Mesendoderm (in vitro differentiated cells): Measurements from ENCODE around the gene LRIG1.

ENCODE experiments used
- DNase-seq: peaks from one replicate; pipeline ENCODE4 v3.0.0; 2013
- H2AK5ac ChIP-seq: 2 replicates; pipeline ENCODE4 v1.6.1; 2013; ENCODE audit warnings: low read length, inconsistent platforms
- H2BK120ac ChIP-seq: 2 replicates; pipeline ENCODE4 v1.6.1; 2013; ENCODE audit warnings: low read depth, mild to moderate bottlenecking, low read length, moderate library complexity, mixed read lengths
- H2BK15ac ChIP-seq: replicated peaks from 2 replicates; pipeline ENCODE4 v1.6.1; 2013; ENCODE audit warnings: low read depth, mild to moderate bottlenecking, moderate library complexity
- H2BK5ac ChIP-seq: 2 replicates; pipeline ENCODE4 v1.6.1; 2013; ENCODE audit warnings: low read length, inconsistent platforms
- H3K18ac ChIP-seq: 2 replicates; pipeline ENCODE4 v1.6.1; 2013; ENCODE audit warnings: mild to moderate bottlenecking, low read length, mixed read lengths
- H3K23ac ChIP-seq: one replicate; pipeline ENCODE4 v1.6.1; 2013; ENCODE audit warnings: low read length
- H3K27ac ChIP-seq: 2 replicates; pipeline ENCODE4 v1.5.1; 2013; ENCODE audit warnings: low read depth, mild to moderate bottlenecking, inconsistent platforms, low read length, moderate library complexity
- H3K27me3 ChIP-seq: 2 replicates; pipeline ENCODE4 v1.6.1; 2013; ENCODE audit warnings: low read length, control low read depth, mild to moderate bottlenecking, inconsistent platforms; ENCODE audit not compliant: insufficient read depth, poor library complexity
- H3K36me3 ChIP-seq: 2 replicates; pipeline ENCODE4 v1.6.1; 2013; ENCODE audit warnings: low read length, inconsistent platforms; ENCODE audit not compliant: control insufficient read depth, insufficient read depth
- H3K4ac ChIP-seq: one replicate; pipeline ENCODE4 v1.6.1; 2013; ENCODE audit warnings: low read depth, mild to moderate bottlenecking, low read length, moderate library complexity
- H3K4me1 ChIP-seq: 2 replicates; pipeline ENCODE4 v1.6.1; 2013; ENCODE audit warnings: low read depth, low read length, inconsistent platforms; ENCODE audit not compliant: control insufficient read depth
- H3K4me2 ChIP-seq: 2 replicates; pipeline ENCODE4 v1.6.1; 2013; ENCODE audit warnings: low read length
- H3K4me3 ChIP-seq: 2 replicates; pipeline ENCODE4 v1.5.1; 2013; ENCODE audit warnings: mild to moderate bottlenecking, low read length
- H3K56ac ChIP-seq: one replicate; pipeline ENCODE4 v1.6.1; 2013; ENCODE audit warnings: low read length
- H3K79me1 ChIP-seq: 2 replicates; pipeline ENCODE4 v1.6.1; 2013; ENCODE audit warnings: low read length, inconsistent platforms
- H3K79me2 ChIP-seq: 2 replicates; pipeline ENCODE4 v1.6.1; 2013; ENCODE audit warnings: mild to moderate bottlenecking, low read length; ENCODE audit not compliant: control insufficient read depth, insufficient read depth
- H3K9ac ChIP-seq: 2 replicates; pipeline ENCODE4 v1.6.1; 2013; ENCODE audit warnings: low read length, inconsistent platforms
- H4K5ac ChIP-seq: one replicate; pipeline ENCODE4 v1.6.1; 2013; ENCODE audit warnings: low read length
- H4K8ac ChIP-seq: one replicate; pipeline ENCODE4 v1.6.1; 2013; ENCODE audit warnings: low read depth, mild to moderate bottlenecking, control low read depth, low read length, moderate library complexity
- WGBS: extraction: QIAGEN DNeasy Blood & Tissue Kit; methylation state at CpG from one replicate; pipeline ENCODE4 v1.1.7; 2013; ENCODE audit warnings: low lambda C conversion rate, missing lambda C conversion rate; ENCODE audit not compliant: insufficient coverage; ENCODE audit errors: extremely low coverage; 5-methylcytosine and 5-hydroxymethylcytosine counted together

LRIG1 gene

DNA sequence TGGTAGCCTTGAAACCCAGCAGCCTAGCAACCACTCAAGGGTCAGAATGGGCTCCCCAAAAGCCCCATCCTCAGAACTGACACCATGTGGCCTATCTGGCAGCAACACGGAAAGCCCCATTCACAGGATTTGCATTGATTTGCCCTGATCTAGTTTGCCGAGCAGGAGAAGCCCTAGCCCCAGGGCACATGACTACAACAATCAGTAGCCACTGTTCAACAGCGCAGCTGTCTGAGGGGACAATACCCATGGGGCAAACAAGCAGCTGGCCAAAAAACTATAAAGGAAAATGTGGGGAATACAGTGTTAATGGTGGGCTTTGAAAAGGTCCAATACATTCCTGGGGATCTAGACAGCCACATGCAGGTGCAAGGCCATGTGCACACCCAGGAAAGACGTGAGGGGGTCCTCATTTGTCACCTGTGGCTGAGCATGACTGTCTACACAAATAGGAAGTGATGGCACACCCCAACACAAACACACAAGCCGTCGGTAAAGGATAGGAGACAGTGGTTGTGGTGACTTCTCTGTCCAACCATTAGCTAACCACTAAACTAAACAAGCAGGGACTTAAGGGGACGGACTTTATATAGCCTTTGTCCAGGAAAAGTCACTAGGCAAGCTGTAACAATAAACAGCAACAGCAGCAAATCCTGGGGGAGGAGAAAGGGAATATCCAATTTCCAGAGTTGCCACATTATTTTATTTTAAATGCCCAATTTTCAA lies 113.7 kb downstream of the LRIG1 start:
- Histone ChIP-seq H3K56ac (no peak overlapping the region), H3K4me2 (no peak overlapping the region), H3K36me3 (peaks cover 10% of the 10 kb centered on the region)

DNA sequence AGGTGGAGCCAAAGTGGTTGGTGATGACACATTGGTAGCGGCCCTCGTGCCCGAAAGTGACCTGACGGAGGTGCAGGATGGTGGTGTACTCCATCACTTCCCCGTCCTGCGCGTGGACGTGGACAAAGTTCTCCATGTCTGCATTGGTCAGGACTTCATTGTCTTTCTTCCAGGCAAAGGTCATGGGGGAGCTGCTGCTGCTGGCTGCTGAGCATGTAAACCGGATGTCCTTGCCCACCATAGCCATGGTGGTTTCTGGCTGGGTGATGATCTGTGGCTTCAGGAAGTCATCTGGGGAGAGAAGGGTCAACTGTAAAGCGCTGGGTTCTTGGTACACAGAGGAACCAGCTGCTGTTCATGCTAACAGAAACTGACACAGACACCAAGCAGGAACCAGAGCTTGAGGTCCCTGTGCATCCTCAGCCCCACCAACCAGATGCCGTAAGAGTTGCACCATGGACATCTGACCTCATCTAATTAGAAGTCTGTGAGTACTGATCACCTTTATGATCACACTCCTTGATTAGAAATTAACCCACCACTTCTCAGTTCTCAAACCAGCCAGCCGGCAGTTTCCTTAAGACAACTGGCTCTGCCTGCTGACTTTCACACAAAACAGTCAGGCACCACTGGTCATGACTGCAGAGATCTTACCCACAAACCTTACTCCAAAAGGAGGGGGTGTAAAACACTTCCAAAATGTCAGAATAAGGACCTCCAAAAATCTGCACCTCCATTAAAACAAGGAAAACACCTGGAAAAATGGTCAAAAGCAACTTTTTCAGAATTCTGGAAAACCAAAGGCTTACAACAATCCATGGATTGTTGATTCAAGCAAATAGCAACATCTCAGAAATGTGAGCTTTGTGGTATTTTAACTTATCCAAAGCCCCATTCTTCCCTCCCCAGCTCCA lies 114.6 kb downstream of the LRIG1 start:
- H3K79me1 ChIP-seq, result no peaks in the 10 kb centered on the region
- H3K4me1 ChIP-seq, result no peaks in the 10 kb centered on the region
- no peaks in the 10 kb centered on the region for H3K27me3 ChIP-seq
- H4K5ac ChIP-seq, result no peak overlapping the region
- no peak overlapping the region for H4K8ac ChIP-seq
- no peak overlapping the region for H2BK15ac ChIP-seq
- H3K56ac ChIP-seq, result no peak overlapping the region
- H3K4me2 ChIP-seq, result no peak overlapping the region
- peaks cover 11% of the 10 kb centered on the region for H3K36me3 ChIP-seq
- no peak overlapping the region for H2BK5ac ChIP-seq
- H3K4me3 ChIP-seq, result no peak overlapping the region
- DNase-seq, result no peak
- no peaks in the 10 kb centered on the region for H3K79me2 ChIP-seq
- H3K4ac ChIP-seq, result no peak overlapping the region
- no CpG with 5 or more reads among the region's 12 CpGs for WGBS
- no peak overlapping the region for H2BK120ac ChIP-seq
- H3K18ac ChIP-seq, result no peak overlapping the region
- no peak overlapping the region for H3K9ac ChIP-seq
- H3K23ac ChIP-seq, result no peak overlapping the region
- no peak overlapping the region for H3K27ac ChIP-seq
- H2AK5ac ChIP-seq, result no peak overlapping the region

More for the DNA sequence above, 113.7 kb downstream of the LRIG1 start:
- H4K5ac ChIP-seq, result no peak overlapping the region
- no peak overlapping the region for H3K27ac ChIP-seq
- no peak overlapping the region for H2BK5ac ChIP-seq
- no peak overlapping the region for H2BK15ac ChIP-seq
- H3K79me2 ChIP-seq, result no peaks in the 10 kb centered on the region
- H4K8ac ChIP-seq, result no peak overlapping the region
- no peaks in the 10 kb centered on the region for H3K4me1 ChIP-seq
- no peaks in the 10 kb centered on the region for H3K79me1 ChIP-seq
- no peak overlapping the region for H3K23ac ChIP-seq
- no peak overlapping the region for H3K4me3 ChIP-seq
- no peak for DNase-seq
- H2BK120ac ChIP-seq, result no peak overlapping the region
- no peak overlapping the region for H3K4ac ChIP-seq
- no peak overlapping the region for H3K9ac ChIP-seq
- no peak overlapping the region for H3K18ac ChIP-seq
- H3K27me3 ChIP-seq, result no peaks in the 10 kb centered on the region
- no CpG with 5 or more reads among the region's 7 CpGs for WGBS
- H2AK5ac ChIP-seq, result no peak overlapping the region

DNA sequence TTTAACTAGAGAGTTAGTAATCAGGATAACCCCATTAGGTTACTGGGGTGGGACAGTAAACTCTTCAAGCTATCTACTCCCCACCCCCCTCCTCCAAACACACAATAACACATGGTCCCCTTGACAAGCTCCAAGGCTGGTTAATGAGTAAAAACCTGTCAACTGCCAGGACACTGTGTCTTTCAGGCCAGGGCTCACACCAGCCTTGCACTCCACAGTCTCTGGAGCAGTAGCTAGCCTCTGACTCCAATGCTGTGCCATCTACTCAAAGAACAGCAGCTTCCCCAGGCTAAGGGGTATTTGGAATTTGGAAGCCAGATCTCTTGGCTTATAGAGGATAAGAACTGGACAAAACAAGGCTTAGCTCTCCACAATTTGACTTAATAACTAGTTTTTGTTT lies 115.8 kb downstream of the LRIG1 start:
- Histone ChIP-seq H3K36me3 (peaks cover 16% of the 10 kb centered on the region), H3K79me2 (no peaks in the 10 kb centered on the region), H3K4me3 (no peak overlapping the region), H3K79me1 (no peaks in the 10 kb centered on the region), H3K56ac (no peak overlapping the region), H3K4ac (no peak overlapping the region), H2AK5ac (no peak overlapping the region), H3K4me1 (no peaks in the 10 kb centered on the region), H3K4me2 (no peak overlapping the region), H3K9ac (no peak overlapping the region), H4K8ac (no peak overlapping the region), H3K27ac (no peak overlapping the region), H3K18ac (no peak overlapping the region), H3K23ac (no peak overlapping the region), H3K27me3 (no peaks in the 10 kb centered on the region), H4K5ac (no peak overlapping the region), H2BK5ac (no peak overlapping the region), H2BK120ac (no peak overlapping the region), H2BK15ac (no peak overlapping the region)
- no peak for DNase-seq

DNA sequence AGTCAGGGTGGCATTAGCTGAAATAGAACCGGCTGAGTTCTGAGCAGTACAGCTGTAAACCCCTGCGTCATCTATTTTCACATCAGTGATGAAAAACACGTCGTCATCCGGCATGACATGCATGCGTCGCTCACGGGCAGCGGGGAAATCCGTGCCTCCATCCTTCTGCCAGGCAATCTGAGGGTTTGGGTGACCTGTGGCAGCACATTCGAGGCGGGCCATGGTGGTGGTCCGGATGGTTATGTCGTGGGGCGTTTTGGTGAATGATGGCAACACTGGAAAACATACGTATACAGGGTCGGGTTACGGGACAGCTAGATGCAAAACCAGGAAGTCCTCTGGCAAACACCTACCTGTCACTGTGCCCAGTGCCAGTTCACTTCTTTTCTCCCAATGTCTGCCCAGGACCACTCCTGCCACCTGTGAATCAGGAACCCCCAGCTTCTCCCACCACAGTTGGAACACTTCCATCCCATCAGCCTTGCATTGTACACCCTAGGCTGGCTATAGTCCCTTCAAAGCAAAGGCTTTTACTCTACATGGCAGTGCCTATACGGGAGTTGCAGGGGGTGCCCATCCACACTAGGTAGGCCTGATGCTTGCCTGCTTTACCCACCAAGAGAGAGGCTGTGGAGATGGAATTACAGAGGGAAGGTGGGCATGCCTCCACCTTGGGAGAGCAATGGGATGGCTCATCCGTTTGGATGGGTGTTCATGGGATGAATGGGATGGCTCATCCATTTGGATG lies 116.7 kb downstream of the LRIG1 start:
- H2BK15ac ChIP-seq, result no peak overlapping the region
- H3K36me3 ChIP-seq, result peaks cover 16% of the 10 kb centered on the region
- H3K9ac ChIP-seq, result no peak overlapping the region
- H2BK5ac ChIP-seq, result no peak overlapping the region
- H3K27me3 ChIP-seq, result no peaks in the 10 kb centered on the region
- no peaks in the 10 kb centered on the region for H3K79me2 ChIP-seq
- DNase-seq, result no peak
- no peak overlapping the region for H3K4me3 ChIP-seq
- H4K5ac ChIP-seq, result no peak overlapping the region
- no peak overlapping the region for H4K8ac ChIP-seq
- WGBS, result no CpG with 5 or more reads among the region's 20 CpGs
- no peak overlapping the region for H3K23ac ChIP-seq
- no peak overlapping the region for H3K56ac ChIP-seq
- no peak overlapping the region for H2BK120ac ChIP-seq
- no peak overlapping the region for H2AK5ac ChIP-seq
- no peaks in the 10 kb centered on the region for H3K4me1 ChIP-seq
- no peak overlapping the region for H3K18ac ChIP-seq
- no peak overlapping the region for H3K4ac ChIP-seq
- no peaks in the 10 kb centered on the region for H3K79me1 ChIP-seq
- no peak overlapping the region for H3K4me2 ChIP-seq
- no peak overlapping the region for H3K27ac ChIP-seq

DNA sequence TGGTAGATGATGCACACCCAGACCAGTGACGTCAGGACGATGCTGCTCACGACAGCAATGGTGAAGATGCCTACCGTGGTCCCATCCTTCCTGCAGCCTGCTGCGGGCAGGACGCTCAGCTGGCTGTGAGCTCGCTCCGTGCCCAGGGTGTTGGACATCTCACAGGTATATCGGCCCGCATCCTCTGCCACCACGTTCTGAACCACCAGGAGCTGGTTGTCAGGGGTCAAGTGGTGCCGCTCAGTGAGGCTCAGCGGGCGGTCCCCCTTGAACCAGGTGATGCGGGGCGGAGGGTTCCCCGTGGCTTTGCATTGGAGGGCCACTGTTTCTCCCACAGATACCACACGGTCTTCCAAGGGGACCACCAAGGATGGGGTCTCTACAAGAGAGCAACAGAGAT lies 117.8 kb downstream of the LRIG1 start:
- Histone ChIP-seq H3K4me2 (no peak overlapping the region), H3K4ac (no peak overlapping the region), H3K79me1 (no peaks in the 10 kb centered on the region), H3K27me3 (no peaks in the 10 kb centered on the region), H3K27ac (no peak overlapping the region), H2BK15ac (no peak overlapping the region), H4K8ac (no peak overlapping the region), H2BK5ac (no peak overlapping the region), H3K4me1 (no peaks in the 10 kb centered on the region), H3K4me3 (no peak overlapping the region), H3K56ac (no peak overlapping the region), H2BK120ac (no peak overlapping the region), H4K5ac (no peak overlapping the region), H3K79me2 (no peaks in the 10 kb centered on the region), H3K9ac (no peak overlapping the region), H3K23ac (no peak overlapping the region), H3K18ac (no peak overlapping the region), H2AK5ac (no peak overlapping the region), H3K36me3 (peaks cover 16% of the 10 kb centered on the region)
- no CpG with 5 or more reads among the region's 18 CpGs for WGBS
- DNase-seq, result no peak
